ENCODE data around the gene PBX1. TPM values are rescaled to one million over a fixed set of nuclear protein-coding genes. Genes with fewer than 3 reads are reported as not detected.

Gene PBX1
- total RNA-seq, 1 experiment from 2014 or later, result 84.8 TPM

DNA sequence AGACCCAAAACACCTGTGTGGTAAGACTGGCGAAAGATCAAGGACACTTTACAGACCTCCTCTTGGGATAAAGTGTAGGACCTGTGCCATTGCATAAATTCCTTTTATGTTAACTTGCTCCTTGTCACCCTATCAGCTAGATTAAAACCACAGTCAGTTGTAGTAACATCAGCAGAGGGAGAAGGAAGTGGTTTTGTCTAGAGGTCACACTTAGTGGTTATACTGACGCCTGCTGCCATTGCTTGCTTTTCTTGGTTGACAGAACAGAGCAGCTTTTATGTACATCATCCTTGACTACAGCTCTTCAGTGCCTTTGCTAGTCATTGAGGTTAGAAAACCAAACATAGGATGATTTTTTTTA lies 101.4 kb downstream of the PBX1 start:
- no peak for DNase-seq (ENCODE audit: extremely low read depth, low read depth)

GRCh38 chr1:164660775-164661174 lies 101.8 kb downstream of the PBX1 start:
- no peak for DNase-seq (ENCODE audit: extremely low read depth, low read depth)

DNA sequence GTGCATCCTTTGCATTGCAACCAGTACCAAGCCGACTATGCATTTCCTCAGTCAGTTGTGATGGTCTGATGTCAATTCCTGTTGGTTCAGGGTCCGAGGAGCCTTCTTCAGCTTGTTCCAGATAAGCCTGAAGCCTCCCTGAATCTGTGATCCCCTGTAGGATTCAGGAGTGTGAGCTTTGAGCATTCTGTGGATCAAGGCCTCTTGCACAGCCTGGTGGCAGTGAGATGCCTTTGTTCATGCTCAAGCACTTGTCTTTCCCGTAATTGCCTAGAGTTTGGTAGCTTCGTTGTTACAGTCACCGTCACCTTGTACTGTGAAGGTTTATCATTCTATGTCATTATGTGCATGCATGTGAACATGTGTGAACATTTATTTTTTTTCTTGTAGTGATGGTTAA lies 103.5 kb downstream of the PBX1 start:
- no peak for DNase-seq (ENCODE audit: extremely low read depth, low read depth)

- no peak for DNase-seq (ENCODE audit: extremely low read depth, low read depth)
These were observed 104.0 kb downstream of the PBX1 start for GRCh38 chr1:164662955-164663354.

- DNase-seq (ENCODE audit: extremely low read depth, low read depth), result no peak
These were observed 105.1 kb downstream of the PBX1 start for GRCh38 chr1:164664127-164664526.

- DNase-seq (ENCODE audit: extremely low read depth, low read depth), result no peak
These were observed 108.0 kb downstream of the PBX1 start for GRCh38 chr1:164667001-164667400.

DNA sequence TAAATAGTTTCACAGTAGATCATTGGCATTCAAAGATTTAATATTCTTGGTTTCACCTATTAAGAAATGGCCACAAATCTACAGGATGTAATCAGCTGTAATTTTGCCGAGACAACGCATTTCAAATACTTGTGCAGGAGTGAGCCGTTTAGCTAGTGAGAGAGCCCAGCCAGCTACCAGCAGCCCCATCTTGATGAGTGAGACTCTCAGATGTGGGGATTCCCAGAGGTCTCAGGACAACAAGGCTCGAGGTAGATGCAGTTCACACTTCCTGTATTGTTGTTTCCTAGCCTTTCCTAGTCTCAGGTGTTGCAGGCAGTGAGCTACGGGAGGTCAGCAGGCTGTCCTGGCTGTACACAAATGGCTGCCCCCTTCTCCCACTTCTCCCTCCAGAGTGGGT lies 108.6 kb downstream of the PBX1 start:
- no peak for DNase-seq (ENCODE audit: extremely low read depth, low read depth)

DNA sequence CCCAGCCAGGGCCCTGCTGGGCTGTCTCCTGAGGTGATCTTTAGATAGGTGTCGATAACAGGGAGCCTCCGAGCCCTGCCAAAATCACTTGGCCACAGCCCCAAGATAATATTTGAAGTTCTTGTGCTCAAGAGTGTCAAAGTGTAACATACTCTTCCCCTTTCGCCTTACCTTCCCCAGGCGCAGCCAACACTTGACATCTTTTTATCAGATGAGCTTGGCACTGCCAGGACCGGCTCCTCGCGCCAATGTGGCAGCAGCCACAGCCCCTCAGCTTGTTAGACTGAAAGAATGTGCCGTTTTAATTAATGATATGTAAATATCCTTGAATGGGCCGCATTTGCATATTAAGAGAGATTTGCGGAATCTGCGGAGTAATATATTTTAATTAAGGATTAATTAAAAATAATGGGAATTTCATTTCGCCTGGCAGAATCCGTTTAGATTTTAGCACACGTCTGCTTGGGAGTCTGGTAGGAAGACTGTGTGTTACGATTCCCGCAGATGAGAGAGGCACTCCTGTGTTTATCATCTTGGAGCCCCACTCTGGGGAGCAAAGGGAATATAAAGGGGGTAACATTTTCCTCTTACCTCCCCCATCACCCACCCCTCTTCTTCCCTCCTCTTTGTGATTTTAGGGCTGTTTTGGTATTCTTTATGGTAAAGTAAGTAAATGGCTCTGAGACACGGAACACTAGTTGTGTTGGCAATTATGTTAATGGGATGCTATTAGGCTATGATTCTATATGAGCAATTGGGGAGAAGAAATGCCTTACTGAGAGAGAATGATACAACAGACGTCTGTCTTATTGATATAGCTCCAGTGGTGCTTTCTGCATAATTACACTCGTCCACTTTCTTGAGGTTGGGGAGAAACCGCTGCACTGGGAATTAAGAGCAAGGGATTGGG lies 109.8 kb downstream of the PBX1 start:
- DNase-seq (ENCODE audit: extremely low read depth, low read depth), result no peak

DNA sequence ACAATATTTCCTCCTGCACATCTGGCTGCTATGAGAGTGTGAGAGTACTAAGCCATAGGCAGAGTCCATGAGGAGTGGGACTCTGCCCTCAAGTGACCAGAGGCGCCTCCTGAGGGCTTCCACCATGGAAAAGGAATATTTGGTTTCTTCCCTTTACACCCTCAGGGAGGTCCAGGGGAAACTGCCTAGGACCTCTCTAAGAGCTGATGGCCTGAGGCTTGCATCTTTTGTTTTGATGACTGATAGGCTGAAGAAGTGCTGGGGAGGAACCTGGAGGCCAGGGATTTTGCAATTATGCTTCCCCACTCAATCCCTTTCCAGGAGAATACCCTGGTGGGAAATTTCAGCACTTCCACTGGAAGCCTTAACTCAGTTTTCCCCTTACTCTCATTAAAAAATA lies 111.0 kb downstream of the PBX1 start:
- no peak for DNase-seq (ENCODE audit: extremely low read depth, low read depth)

DNA sequence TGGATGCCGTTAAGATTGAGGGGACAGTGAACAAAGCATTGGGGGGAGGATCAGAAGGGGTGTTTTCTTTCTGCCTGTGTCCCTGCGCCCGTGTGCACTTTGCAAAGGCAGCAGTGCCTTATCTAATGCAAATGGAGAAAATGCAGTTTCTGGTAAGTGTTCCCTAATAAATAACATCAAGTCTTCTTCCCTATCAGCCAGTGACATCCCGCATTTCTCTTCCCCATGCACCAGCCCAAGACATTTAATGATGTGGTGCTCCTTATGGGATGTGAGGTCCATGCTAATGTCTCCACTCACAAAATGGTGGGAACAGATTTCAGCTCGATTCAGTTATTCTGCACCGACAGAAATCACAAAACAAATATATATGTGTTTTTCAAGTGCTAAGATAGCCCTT lies 111.8 kb downstream of the PBX1 start:
- DNase-seq (ENCODE audit: extremely low read depth, low read depth), result no peak

GRCh38 chr1:164671323-164671965 lies 112.5 kb downstream of the PBX1 start:
- no peak for DNase-seq (ENCODE audit: extremely low read depth, low read depth)

GRCh38 chr1:164671966-164672571 lies 113.1 kb downstream of the PBX1 start:
- no peak for DNase-seq (ENCODE audit: extremely low read depth, low read depth)

DNA sequence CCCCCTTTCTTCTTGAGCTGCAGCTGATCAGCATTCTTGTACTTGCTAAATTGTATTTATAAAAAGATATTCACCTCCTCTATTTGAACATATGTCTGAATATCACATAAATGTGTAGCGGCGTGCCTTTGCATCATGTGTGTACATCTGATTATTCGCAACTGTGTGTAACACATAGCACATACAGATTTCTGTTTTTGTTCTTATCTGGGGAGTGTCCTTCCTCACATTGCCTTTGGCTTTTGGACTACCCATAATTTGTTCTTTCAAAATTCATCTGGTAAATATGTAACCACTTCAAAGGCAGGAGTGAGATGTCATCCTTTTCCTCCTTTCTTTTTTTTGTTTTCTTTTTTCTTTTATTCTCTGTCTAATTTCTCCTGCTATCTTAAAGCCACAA lies 113.6 kb downstream of the PBX1 start:
- DNase-seq (ENCODE audit: extremely low read depth, low read depth), result no peak

DNA sequence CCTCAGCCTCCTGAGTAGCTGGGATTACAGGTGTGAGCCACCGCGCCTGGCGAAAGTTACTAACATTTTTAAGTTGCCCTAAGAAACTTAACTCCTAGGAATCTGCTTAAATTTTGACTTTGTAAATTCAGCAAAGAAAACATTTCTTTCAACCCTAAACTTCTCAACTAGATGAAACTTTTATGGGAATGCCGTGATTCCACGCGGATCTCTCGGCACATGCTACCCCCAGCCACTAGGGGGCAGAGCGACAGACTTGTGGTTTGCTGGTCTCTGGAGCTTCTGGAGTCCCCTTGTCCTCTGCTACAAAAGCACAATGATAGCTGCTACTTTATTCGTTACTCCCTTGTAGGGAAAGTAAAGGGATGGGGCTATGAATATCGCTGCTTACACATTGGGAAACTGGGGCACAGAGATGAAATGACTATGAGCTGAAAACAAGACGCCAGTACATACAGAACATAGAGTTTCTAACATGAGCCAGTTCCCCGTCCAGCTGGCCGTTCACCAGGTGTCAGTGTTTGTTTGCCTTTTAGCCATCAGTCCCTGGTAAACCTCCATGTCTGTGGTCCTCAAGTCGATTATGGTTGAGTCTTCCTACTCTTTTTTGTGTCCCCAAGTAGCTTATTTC lies 114.7 kb downstream of the PBX1 start:
- DNase-seq (ENCODE audit: extremely low read depth, low read depth), result peak; percentile 18

DNA sequence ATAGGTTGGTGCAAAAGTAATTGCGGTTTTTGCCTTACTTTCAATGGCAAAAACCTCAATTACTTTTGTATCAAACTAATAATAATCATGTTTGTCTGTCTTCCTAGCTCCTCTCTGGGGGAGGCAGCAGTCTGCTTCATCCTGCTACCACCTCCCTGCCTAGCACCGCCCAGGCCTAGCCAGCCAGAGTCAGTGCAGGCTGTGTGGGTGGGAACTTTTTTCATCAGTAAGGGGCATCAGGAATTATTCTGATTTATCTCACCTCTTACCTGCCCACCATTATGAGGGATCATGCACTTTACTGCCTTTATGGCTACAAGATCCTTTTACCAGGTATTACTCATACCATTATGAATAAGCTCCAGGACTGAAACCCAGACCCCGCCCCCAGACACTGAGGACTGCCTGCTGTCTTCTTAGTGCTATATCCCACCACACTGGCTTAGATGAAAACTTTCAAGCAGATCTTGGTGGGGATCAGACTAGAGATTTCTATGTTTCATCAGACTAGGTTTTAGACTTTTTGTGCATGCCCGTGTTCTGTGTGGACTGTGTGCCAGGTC lies 116.4 kb downstream of the PBX1 start:
- no peak for DNase-seq (ENCODE audit: extremely low read depth, low read depth)

- no peak for DNase-seq (ENCODE audit: extremely low read depth, low read depth)
These were observed 119.2 kb downstream of the PBX1 start for GRCh38 chr1:164678136-164678700.

DNA sequence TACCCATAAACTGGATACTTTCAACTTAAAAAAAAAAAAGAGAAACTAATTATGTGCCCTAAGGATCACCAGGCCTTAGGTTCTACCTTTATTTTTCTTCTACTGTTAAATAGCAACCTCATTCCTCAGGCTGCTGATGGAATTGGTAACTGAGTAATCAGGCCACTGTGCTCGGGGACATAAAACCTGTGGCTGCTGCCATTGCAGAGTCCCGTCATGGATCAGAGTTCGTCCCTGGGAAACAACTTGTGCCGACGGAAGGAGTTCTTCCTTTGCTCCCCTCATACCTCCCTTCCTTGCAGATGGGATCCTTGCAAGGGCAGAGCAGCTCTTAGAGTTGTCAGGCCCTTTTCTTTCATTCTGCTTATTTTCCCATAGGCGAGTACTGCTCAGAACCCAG lies 123.6 kb downstream of the PBX1 start:
- no peak for DNase-seq (ENCODE audit: extremely low read depth, low read depth)

DNA sequence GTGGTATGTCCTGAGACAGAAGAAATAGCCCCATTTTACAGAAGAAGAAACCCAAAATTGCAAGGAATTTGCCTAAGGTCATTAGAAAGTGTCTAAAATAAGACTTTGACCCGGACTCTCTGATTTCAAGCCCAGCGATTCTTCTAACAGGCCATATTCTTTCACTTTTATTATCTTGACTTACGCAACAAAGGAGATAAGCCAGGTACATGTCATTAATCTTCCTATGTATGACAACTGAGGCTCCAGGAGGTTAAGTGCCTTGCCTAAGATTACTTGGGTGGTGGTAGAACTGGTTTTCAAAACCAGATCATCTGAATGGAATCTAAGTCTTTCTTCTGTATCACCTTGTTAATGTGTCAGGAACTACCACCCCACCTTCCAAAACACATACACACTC lies 124.3 kb downstream of the PBX1 start:
- DNase-seq (ENCODE audit: extremely low read depth, low read depth), result no peak

DNA sequence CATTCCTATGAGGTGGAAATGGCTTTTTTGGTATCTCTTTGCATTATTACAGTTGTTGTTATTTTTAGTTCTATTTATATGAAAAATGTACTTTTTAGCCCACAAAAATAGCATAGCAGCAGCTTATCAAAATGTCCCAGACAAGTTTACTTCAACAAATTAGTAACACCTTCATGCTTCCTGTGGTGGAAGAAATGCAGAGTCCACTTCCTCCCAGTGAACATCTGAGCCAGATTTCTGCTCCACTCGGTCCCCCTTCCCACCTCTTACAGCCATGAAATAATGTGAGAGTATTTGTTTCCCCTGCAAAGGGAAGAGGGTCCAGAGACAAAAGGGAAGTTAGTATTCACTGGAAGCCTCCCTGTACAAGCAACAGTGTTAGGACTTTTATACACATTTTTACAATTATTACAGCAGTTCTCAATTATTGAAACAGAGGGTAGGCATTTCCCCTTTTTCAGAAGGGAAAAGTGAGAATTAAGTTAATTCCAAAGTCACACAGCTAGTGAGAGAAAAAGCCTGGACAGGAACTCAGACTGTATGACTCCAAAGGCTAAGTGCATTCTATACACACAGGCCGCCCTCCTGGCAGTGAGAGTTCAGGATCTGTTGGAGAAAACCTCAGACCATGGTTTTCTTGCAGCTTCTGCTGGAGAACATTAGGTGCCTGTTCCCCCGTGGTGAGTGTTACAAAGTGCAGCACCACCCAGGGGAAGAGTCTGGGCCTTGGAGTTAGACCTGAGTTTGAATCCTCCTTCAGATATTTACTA lies 126.5 kb downstream of the PBX1 start:
- DNase-seq (ENCODE audit: extremely low read depth, low read depth), result no peak

DNA sequence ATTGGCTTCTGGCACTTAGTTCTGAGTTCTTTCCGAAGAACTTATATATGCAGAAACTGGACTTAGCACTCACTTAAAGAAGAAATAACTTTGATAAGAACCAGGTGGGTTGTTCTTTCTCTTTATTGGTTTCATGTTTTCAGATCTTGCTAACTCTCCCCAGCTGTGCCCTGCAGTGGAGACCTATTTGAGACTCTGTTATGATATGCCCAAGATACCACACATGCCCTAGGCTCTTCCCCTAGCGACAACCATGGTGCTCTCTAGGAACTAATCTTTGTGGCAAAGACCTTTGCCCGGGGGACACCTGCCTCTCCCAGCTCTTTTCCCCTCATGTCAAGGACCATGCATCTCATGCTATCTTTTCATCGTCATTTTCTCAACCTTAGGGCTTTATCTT lies 128.8 kb downstream of the PBX1 start:
- DNase-seq (ENCODE audit: extremely low read depth, low read depth), result no peak

Data from NCI-H460 (cell line).